GM18907 (cell line): ENCODE measurements around the gene CFAP107.

ENCODE experiments used
- ATAC-seq: cut with Tn5 transposase; IDR thresholded peaks from one replicate; pipeline ENCODE4 v1.9.1; 2021; ENCODE audit warnings: mild to moderate bottlenecking, moderate library complexity; ENCODE audit not compliant: unreplicated experiment

Gene CFAP107

GRCh38 chr1:12739613-12740012, 6.4 kb upstream of the CFAP107 start:
- no peak for ATAC-seq

- no peak for ATAC-seq
Measured at GRCh38 chr1:12741946-12742345, 4.1 kb upstream of the CFAP107 start.

DNA sequence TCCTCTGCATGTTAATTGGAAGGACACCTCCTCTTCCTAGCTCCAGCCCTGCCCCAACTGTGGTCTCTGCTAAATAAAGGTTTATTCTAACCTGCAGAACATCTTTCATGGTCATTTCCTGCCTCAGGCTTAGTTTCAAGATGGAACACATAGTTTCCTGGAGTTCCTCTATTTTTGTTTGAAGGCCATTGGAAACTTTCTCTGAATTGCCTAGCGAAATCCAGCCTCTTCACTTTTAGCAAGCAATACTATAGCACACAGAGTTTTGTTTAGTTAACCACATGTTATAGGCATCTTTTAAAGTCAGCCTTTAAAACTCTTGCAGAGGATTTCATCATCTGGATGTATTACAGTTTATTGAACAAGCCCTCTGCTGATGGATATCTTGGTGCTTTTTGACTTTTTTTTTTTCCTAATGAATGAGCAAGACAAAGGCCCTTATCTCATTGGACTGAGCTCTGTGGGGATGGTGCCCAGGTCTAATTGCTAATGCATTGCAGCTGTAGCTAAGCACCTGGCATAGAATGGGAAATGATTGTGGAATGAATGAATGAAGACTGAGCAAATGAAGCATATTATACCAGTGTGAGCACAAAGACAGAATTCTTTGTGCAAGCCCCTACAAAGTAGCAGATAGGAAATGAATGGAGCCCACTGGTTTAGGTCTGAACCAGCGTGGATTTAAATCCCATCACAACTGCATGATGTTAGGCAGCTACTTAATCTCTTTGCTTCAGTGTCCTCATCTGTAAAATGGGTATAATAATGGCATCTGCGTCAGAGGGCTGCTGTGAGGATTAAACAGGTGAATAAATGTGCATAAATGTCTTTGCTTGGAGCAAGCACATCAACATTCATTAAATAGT, 641 bp upstream of the CFAP107 start:
- ATAC-seq = no peak

DNA sequence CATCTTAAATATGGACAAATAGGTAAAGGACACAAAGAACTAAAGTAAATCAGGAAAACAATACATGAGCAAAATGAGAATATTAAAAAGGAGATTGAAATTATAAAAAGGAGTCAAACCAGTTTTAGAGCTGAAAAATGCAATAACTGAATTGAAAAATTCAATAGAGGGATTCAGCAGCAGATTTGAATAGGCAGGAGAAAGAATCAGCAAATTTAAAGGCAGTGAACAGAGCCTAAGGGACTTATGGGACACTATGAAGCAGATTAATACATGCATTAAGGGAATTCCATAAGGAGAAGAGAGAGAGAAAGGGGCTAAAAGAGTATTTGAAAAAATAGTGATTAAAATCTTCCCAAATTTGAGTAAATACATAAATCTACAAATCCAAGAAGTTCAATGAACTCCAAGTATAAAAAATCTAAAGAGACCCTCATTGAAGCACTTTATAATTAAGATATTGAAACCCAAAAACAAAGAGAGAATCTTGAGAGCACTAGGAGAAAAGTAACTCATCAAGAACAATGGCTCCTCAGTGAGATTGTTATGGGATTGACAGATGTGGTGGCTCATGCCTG, 2.9 kb downstream of the CFAP107 start:
- no peak for ATAC-seq

DNA sequence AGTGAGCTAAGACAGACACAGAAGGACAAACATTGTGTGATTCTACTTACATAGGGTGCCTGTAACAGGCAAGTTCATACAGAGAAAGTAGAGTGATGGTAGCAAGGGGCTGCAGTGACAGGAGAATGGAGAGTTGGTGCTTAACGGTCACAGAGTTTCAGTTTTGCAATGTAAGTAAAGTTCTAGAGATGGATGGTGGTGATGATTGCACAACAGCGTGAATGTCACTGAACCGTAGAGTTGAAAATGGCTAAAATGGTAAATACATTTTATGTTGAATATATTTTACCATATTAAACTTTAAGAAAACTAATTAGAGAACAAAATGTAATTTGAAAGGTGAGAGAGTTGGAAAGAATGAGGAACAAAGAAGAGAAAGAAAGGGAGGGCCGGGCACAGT, 8.7 kb downstream of the CFAP107 start:
- no peak for ATAC-seq

- ATAC-seq = no peak
Measured at GRCh38 chr1:12756273-12756672, 10.3 kb downstream of the CFAP107 start.

GRCh38 chr1:12756768-12757413, 10.9 kb downstream of the CFAP107 start:
- no peak for ATAC-seq

GRCh38 chr1:12757836-12758235, 11.8 kb downstream of the CFAP107 start:
- no peak for ATAC-seq

DNA sequence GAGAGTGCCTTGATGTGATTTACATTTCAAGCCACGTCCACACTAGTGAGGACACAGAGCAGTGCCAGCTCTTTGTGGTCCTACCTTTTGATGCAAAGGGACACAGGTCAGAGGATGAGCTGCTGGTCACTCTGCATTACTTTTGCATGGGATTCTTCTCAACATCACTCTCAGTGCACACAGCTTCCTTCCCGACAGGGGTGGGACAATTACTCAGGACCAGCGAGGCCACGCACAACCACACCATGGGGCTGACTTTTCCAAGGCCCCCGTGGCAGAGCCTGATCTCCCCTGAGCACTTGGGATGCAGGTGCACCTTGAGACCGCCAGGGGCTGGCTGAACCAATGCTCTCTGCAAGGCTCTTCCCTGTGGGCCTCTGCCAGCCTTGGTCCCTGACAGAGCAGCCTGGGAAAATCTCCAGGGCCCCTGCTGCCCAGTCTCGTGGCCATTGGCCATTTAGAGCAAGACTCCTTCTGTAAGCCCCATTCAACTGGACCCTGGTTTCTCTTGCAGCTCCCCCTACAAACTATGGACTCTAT, 14.3 kb downstream of the CFAP107 start:
- no peak for ATAC-seq

GRCh38 chr1:12761781-12762180, 15.8 kb downstream of the CFAP107 start:
- no peak for ATAC-seq

GRCh38 chr1:12762766-12763165, 16.8 kb downstream of the CFAP107 start:
- no peak for ATAC-seq

- no peak for ATAC-seq
Measured at GRCh38 chr1:12763479-12763878, 17.5 kb downstream of the CFAP107 start.

GRCh38 chr1:12764016-12764415, 18.0 kb downstream of the CFAP107 start:
- ATAC-seq = no peak

DNA sequence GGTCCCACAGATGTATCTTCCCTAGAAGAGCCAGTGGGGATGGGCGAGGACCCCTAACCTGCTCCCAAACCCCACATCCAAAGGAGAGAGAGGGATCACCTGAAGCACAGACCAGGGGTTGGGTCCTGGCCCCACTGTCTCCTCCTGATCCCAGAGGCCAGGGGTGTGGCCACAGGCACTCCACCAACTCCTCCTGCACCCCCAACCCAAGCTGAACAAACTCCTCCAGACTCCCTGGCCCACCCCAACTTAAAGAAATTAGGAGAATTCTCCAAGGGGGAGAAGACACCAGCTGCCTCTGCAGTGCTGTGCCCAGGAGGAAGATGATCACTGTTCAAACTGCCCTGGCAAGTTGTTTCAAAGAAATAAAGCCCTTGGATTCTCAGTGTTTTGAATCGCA, 23.0 kb downstream of the CFAP107 start:
- ATAC-seq = no peak

DNA sequence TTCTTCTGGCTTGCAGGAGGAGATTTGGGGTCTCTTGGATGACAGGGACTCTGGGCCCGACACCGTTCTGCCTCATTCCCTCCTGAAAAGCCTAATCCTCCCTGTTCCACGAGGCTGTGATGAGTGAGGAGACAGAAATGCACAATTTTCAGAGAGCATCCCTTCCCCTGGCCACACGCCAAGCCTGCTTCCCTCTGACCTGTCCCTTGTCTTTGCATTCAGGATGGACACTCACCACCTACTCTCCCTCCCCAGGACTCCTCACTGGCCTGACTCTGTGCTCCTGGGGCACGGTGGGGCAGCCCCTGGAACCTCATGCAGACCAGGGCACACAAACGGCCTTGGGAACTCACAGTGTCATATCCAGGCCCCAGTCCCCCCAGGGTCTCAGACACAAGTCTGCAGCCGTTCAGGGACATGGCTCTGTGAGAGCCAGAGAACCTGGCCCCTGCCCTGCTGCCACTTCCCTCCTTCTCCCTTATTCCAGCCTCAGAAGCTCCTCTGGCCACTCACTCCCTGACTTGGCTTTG, 24.0 kb downstream of the CFAP107 start:
- ATAC-seq = no peak

- no peak for ATAC-seq
Measured at GRCh38 chr1:12770620-12771019, 24.6 kb downstream of the CFAP107 start.

DNA sequence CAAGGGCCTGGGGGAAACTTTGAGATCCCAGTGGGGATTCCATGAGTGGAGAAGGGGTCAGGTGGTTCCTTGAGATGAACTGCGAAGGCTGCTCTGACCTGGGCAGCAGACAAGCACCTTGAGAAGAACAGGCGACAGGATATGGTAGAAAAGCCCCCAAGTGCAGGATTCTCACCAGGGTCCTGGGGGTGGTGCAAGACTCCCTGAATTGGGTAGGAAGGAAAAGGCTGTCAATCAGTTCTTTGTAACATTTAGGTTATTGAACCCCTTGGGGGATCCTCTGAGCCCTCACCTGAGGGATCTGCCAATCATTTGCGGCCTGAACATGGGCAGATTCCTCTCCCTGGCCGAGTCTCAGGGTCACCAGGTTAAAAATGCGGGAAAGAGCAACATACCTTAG, 25.2 kb downstream of the CFAP107 start:
- ATAC-seq = no peak

GRCh38 chr1:12772520-12772919, 26.5 kb downstream of the CFAP107 start:
- ATAC-seq = no peak

GRCh38 chr1:12773438-12773837, 27.4 kb downstream of the CFAP107 start, which contains the start of gene PRAMEF12:
PRAMEF12 (plus strand) TSS chr1:12773738; CDS start chr1:12774868, 1,130 bp downstream.
- no peak for ATAC-seq

- no peak for ATAC-seq
Measured at GRCh38 chr1:12774801-12775345, 28.9 kb downstream of the CFAP107 start.

GRCh38 chr1:12775443-12775842, 29.4 kb downstream of the CFAP107 start:
- ATAC-seq = no peak
